Stimulated activated CD4-positive, alpha-beta T cell treated with anti-CD3 and anti-CD28 coated beads, TNF-alpha, amount 100 ng/mL, for 48 hours (primary cell): ENCODE data around the gene CHCHD3.
"Not testable (repeated sequence)": the region's sequence is repeated elsewhere in the genome, so short reads cannot be mapped to it uniquely, and the experiment has no call there.

Source experiments
- DNase-seq, 3 donors: peaks; one replicate each; pipeline ENCODE4 v3.0.0-alpha.2; 2020; ENCODE audit warnings: low read depth in 3 of 3

Gene CHCHD3

GRCh38 chr7:132953468-132953867 lies 128.4 kb downstream of the CHCHD3 start:
- no peak for DNase-seq

DNA sequence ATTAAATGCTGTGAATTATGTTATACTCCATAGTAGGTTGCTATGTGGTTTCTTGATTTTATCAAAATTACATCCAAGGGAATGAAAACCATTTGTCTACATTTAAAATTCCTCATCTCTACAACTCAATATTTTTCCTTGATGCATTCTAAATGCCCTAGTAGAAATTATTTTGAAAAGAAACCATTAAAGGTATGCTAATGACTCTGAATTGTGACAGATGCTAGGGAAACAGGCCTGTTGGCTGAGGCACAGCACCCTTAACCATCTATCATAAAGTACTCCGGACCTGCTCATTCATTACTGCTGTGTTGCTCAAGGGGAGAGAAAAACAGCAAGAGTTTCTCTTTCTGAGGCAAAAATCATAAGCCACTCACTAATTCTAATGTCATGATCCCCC lies 131.2 kb downstream of the CHCHD3 start:
- DNase-seq, result no peak

DNA sequence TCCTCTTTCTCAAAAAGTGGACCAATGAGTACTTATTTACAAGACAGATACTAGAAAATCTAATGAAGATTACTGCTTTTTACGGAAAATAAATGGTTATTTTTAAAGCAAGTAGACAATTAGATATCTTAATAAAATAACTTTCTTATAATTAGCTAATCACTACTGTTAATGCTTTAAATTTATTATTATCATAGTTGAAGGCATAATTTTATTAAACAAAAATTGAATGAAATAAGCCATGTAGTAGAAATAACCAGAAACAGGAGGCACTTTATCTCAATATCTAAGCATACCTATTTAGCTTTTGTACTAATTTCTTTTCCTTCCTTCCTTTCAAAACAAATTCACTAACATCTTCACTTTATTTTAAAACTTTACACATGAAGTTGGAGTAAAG lies 134.9 kb downstream of the CHCHD3 start:
- no peak for DNase-seq

GRCh38 chr7:132944774-132945173 lies 137.1 kb downstream of the CHCHD3 start:
- DNase-seq, result no peak

DNA sequence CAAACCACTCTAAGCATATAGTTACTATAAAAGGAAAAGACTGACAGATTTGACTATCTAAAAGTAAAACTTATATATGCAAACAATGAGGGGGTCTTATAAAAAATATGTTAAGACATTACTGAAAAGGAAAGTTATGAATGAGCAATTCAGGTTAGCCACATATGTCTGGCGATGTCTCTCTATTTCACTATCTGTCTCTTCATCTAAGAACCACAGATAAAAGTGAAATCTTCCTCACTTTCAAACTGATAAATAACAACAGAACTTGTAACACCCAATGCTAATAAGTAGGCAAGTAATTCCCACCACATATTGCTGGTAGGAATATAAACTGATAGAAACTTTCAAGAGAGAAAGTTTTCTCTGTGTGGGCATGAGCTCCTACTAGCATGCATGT lies 138.2 kb downstream of the CHCHD3 start:
- DNase-seq, result no peak

GRCh38 chr7:132942701-132943100 lies 139.2 kb downstream of the CHCHD3 start:
- no peak for DNase-seq

DNA sequence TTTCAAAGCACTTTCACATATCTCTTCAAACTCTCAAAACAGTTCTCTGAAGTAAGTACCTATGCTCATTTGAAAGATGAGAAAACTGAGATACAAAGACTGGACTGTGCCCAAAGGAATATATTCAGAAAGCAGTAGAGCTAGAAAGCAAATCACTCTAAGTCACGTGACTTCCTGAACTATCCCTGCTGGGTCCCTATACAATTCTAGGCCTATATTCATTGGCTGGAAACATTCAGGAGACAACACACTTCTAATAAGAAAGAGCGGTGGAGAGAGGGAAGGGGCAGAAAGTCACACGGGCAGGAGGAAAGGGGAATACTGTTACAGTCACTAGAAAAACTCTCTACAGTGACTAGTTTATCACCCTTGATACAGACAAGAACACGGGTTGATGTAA lies 140.0 kb downstream of the CHCHD3 start:
- no peak for DNase-seq

- DNase-seq, result no peak
Measured at GRCh38 chr7:132941428-132941827, 140.5 kb downstream of the CHCHD3 start.

DNA sequence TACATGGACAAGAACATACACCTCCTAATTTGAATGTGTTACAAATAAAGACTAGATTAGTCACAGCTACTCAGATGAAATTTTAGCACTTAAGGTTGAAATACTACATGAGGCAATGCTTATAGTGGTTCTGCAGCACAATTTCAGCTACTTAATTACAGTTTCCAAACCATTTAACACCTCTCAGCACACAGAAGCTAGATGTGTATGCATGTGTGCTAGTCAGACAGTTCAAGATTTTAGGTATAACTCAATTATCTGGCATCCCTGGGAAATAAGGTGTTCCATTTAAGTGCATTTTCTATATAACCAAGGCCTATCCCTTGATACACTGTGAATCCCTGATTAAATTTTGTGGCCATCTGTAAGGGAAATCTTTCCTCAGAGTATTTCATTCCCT lies 141.8 kb downstream of the CHCHD3 start:
- no peak for DNase-seq

DNA sequence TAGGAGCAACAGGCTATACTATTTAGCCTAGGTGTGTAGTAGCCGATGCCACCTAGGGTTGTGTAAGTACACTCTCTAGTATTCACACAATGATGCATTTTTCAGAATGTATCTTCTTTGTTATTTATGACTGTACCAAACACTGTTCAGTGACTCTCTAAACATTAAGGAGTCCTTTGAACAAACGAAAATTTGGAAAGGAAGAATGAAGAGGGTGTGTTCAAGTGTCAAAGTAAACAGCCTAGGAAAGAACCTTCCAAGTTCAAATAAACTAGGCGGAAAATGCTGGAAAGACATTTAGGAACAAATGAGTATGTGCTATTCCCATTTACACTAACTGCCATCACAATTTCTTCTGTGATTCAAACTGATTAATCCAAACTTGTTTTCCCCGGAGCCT lies 142.4 kb downstream of the CHCHD3 start:
- no peak for DNase-seq

- DNase-seq, result no peak
Measured at GRCh38 chr7:132937286-132937685, 144.6 kb downstream of the CHCHD3 start.

GRCh38 chr7:132935608-132936007 lies 146.3 kb downstream of the CHCHD3 start:
- DNase-seq, result no peak

DNA sequence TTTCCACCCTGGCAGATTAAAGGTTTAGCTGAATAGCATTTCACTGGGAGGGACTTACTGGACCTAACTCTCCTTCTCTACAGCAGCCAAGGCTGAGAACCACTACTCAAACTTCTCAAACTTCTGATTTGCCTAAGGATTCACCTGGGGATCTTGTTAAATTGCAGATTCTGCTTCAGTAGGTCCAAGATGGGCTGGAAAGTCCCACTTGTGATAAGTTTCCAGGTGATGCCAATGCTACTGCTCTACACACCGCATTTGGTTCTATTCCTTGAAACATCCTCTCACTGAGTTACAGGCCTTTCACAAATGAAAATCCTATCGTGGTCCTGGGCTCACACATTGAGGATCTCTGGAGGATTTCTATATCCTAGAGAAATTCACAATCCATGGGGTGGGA lies 147.9 kb downstream of the CHCHD3 start:
- DNase-seq, result no peak

DNA sequence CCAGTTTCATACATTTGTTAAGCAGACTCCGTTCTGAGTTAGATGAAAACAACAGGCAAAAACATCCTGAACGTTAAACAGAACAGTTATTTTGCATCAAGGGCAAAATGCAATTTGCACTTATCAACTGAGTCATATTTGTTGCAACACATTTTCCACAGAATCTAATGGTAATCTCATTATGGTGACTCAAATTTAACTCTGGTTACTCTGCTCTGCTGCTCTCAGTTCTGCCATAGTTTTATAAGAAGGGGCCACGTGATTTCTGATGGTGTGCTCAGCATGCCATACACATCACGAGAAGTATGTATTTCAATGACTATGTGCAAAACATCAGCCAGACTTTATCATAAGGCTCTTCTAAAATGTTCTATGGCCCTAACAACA lies 148.8 kb downstream of the CHCHD3 start:
- no peak for DNase-seq

DNA sequence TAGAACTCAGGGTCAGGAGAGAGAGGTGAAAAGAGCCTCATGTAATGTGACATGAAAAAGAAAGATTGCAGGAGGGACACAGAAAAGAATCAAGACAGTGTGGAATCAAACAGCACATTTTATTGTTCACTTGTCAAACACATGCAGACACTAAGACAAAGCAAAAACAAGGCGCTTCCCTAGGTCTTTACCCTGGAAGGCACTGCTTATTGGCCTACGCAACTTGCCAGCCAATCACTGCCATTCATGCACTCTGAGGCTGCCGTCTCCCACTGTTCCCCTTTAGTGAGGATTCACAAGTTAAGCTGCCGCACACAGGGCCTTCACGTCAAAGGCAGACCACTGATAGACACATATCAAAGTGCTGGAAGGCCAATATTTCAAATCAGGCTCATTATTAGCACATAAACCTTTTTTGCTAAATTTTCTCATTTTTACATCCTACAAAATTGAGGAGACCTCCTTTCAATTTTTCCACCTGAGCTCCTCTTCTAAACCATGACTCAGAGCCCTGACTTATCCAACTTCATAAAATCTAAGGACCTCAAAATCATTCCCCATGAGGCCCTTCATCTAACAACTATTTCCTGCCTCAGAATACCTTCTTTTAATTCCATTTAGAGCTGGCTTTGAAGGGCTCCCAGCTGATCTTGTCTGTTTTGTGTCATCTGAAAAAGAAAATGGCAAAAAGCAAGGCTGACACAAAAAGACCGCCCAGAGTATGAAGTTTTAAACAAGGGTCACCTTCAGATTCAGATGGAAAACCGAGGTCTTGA lies 149.4 kb downstream of the CHCHD3 start:
- no peak for DNase-seq

DNA sequence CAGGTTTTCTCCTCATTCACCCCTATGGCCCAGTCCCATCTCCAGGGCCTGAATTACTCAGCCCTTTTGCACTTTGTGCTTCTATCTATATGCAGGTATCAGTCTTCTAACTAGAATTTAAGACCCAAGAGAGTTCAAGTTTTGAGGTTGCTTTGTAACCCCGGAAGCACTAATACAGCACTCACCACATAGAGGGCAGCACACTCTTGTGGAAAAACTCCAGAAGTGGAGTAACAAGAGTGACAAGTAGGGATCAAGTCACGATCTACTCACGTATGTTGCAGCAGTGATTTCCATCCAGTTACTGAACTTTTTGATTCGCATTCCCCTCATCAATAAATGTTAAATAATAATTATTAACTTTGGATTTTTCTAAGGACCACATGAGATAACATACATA lies 151.0 kb downstream of the CHCHD3 start:
- no peak for DNase-seq

DNA sequence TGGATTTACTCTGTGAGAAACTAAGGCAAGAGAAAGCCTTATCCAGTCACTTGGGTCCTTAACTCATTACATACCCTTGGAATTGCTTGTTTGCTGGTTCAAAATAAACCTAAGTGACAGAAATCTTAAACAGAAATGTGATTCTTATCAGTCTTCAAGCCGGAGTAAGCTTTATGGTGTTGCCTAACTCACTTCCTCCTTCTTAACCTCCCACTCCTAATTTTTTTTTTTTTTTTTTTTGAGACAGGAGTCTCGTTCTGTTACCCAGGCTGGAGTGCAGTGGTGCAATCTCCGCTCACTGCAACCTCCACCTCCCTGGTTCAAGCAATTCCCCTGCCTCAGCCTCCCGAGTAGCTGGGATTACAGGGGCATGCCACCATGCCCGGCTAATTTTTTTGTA lies 151.9 kb downstream of the CHCHD3 start:
- DNase-seq, result not testable (repeated sequence)

DNA sequence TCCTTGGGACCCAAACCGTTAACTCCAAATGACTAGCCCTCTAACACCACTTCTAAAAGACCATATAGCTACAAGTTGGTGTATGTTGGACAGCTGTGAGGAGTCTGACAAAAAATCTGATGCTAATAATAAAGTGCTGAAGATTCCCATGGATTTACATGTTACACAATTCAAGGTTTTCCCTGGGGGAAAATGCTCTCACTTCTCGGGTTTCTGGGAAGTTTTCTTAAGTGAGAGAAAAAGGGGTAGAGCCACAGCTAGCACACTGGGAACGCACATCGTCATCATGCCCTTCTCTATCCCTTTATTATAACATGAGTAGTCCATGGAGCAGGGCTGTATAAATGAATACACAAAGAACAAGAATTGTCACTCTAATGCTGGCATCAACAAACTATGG lies 162.1 kb downstream of the CHCHD3 start:
- DNase-seq, result no peak

DNA sequence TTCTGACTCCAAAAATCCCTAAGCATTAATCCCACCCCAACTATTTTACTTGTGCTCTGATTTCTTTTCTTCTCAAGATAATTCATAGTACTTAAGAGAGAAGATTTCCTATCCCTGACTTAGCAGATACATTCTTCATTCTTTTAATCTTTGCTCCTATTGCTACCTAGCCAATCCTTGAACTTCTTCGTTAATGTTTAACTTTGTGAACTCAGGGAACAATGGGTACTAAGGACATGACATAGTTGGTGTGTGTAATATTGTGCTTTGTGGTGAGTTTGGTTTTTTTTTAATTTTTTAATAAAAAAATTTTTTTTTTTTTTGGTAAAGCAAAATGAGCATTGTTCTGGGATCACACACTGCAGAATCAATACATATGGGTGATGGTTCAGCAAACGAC lies 166.2 kb downstream of the CHCHD3 start:
- no peak for DNase-seq

DNA sequence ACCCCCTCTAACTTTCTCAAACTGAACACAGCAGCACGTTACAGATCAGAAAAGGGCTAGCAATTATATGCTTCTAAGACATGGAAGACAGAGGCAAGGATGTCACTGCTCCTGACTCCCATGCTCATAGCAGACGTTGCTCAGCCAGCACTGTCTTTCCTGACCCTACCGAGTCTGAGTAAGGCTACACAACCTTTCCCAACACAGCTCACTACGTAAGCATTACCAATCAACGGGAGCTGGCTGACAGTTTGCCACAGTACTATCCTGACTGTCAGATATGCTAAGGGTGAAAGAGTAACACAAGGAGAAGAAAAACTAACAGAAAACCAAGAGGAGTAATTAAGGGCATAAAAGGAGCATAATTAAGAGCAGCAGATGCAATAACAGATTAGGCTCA lies 171.2 kb downstream of the CHCHD3 start:
- no peak for DNase-seq

GRCh38 chr7:132907380-132907940 lies 174.4 kb downstream of the CHCHD3 start:
- no peak for DNase-seq

- no peak for DNase-seq
Measured at GRCh38 chr7:132906193-132906835, 175.6 kb downstream of the CHCHD3 start.

GRCh38 chr7:132905136-132905535 lies 176.8 kb downstream of the CHCHD3 start:
- DNase-seq, result not testable (repeated sequence)
